Parathyroid adenoma (tissue), 2 donors: Measurements from ENCODE around the gene BDP1.
"Not testable (repeated sequence)": the region's sequence is repeated elsewhere in the genome, so short reads cannot be mapped to it uniquely, and the experiment has no call there.

Experiments used
- H2AFZ ChIP-seq: fragments of 300-600 bp; sonication (generic); one replicate; pipeline ENCODE4 v1.7.0; 2017; ENCODE audit warnings: antibody characterized with exemption, mild to moderate bottlenecking
- H3K27ac ChIP-seq: fragments of 300-600 bp; sonication (generic); one replicate; pipeline ENCODE4 v1.7.0; 2017
- H3K27me3 ChIP-seq: fragments of 300-600 bp; sonication (generic); one replicate; pipeline ENCODE4 v1.7.0; 2017; ENCODE audit warnings: low read length; ENCODE audit not compliant: control insufficient read depth, insufficient read depth
- H3K36me3 ChIP-seq: fragments of 300-600 bp; sonication (generic); one replicate; pipeline ENCODE4 v1.7.0; 2017; ENCODE audit warnings: low read length; ENCODE audit not compliant: control insufficient read depth, insufficient read depth
- H3K4me1 ChIP-seq: fragments of 300-600 bp; sonication (generic); one replicate; pipeline ENCODE4 v1.7.0; 2017; ENCODE audit warnings: control low read depth
- H3K4me2 ChIP-seq: fragments of 300-600 bp; sonication (generic); one replicate; pipeline ENCODE4 v1.7.0; 2017; ENCODE audit warnings: low read length
- H3K4me3 ChIP-seq: fragments of 300-600 bp; sonication (generic); one replicate; pipeline ENCODE4 v1.7.0; 2017; ENCODE audit warnings: low read depth, low read length
- H3K79me2 ChIP-seq: fragments of 300-600 bp; sonication (generic); one replicate; pipeline ENCODE4 v1.7.0; 2017; ENCODE audit warnings: control low read depth
- H3K9ac ChIP-seq: fragments of 300-600 bp; sonication (generic); one replicate; pipeline ENCODE4 v1.7.0; 2017; ENCODE audit warnings: mild to moderate bottlenecking
- H3K9me3 ChIP-seq: fragments of 300-600 bp; sonication (generic); one replicate; pipeline ENCODE4 v1.7.0; 2017; ENCODE audit warnings: low read length; ENCODE audit not compliant: control insufficient read depth
- TF ChIP-seq, protein P1 (sequence below): fragments of 300-600 bp; sonication (generic); IDR thresholded peaks from one replicate; pipeline ENCODE4 v1.7.0; 2017; ENCODE audit warnings: antibody characterized with exemption, mild to moderate bottlenecking
- donor health status: primary hyperparathyroidism.

The BDP1 gene

GRCh38 chr5:71552026-71552749 lies 96.7 kb downstream of the BDP1 start:
- not testable (repeated sequence) for H3K36me3 ChIP-seq, H3K9me3 ChIP-seq, H3K4me2 ChIP-seq, H3K79me2 ChIP-seq, H3K27me3 ChIP-seq, H3K27ac ChIP-seq, H3K4me3 ChIP-seq, H3K9ac ChIP-seq, H3K4me1 ChIP-seq, H2AFZ ChIP-seq

GRCh38 chr5:71563161-71563560 lies 107.7 kb downstream of the BDP1 start:
- Histone ChIP-seq H3K36me3 (no peaks in the 10 kb centered on the region), H3K27ac (no peak overlapping the region), H3K9ac (no peak overlapping the region), H3K79me2 (no peaks in the 10 kb centered on the region), H3K27me3 (no peaks in the 10 kb centered on the region), H3K4me3 (no peak overlapping the region), H2AFZ (no peak overlapping the region), H3K9me3 (no peaks in the 10 kb centered on the region), H3K4me2 (no peak overlapping the region), H3K4me1 (no peaks in the 10 kb centered on the region)
- TF ChIP-seq, protein P1, sequence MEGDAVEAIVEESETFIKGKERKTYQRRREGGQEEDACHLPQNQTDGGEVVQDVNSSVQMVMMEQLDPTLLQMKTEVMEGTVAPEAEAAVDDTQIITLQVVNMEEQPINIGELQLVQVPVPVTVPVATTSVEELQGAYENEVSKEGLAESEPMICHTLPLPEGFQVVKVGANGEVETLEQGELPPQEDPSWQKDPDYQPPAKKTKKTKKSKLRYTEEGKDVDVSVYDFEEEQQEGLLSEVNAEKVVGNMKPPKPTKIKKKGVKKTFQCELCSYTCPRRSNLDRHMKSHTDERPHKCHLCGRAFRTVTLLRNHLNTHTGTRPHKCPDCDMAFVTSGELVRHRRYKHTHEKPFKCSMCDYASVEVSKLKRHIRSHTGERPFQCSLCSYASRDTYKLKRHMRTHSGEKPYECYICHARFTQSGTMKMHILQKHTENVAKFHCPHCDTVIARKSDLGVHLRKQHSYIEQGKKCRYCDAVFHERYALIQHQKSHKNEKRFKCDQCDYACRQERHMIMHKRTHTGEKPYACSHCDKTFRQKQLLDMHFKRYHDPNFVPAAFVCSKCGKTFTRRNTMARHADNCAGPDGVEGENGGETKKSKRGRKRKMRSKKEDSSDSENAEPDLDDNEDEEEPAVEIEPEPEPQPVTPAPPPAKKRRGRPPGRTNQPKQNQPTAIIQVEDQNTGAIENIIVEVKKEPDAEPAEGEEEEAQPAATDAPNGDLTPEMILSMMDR: no peak

DNA sequence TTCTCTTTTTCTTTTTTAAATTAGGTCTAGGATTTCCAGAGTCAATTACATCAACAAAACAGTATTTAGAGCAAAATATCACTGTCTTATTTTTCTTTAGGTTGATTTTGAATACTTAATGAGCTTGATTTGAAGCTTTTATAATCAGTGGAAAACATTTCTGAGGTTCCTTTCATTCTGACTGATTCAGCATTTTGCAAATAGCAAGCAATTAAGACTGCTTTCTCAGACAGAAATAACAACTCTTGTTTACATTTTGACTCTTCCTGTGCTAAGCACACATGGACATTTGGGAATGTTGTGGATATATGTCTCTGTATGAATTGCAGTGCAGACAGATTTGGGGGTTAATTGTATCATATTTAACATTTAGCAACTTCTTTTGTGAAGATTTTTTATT lies 109.4 kb downstream of the BDP1 start:
- TF ChIP-seq, protein P1: no peak
- no peaks in the 10 kb centered on the region for H3K27me3 ChIP-seq
- no peak overlapping the region for H3K4me3 ChIP-seq
- H2AFZ ChIP-seq: no peak overlapping the region
- no peaks in the 10 kb centered on the region for H3K79me2 ChIP-seq
- no peak overlapping the region for H3K27ac ChIP-seq
- H3K9me3 ChIP-seq: no peaks in the 10 kb centered on the region
- H3K4me1 ChIP-seq: no peaks in the 10 kb centered on the region
- H3K9ac ChIP-seq: no peak overlapping the region
- H3K36me3 ChIP-seq: no peaks in the 10 kb centered on the region
- no peak overlapping the region for H3K4me2 ChIP-seq

DNA sequence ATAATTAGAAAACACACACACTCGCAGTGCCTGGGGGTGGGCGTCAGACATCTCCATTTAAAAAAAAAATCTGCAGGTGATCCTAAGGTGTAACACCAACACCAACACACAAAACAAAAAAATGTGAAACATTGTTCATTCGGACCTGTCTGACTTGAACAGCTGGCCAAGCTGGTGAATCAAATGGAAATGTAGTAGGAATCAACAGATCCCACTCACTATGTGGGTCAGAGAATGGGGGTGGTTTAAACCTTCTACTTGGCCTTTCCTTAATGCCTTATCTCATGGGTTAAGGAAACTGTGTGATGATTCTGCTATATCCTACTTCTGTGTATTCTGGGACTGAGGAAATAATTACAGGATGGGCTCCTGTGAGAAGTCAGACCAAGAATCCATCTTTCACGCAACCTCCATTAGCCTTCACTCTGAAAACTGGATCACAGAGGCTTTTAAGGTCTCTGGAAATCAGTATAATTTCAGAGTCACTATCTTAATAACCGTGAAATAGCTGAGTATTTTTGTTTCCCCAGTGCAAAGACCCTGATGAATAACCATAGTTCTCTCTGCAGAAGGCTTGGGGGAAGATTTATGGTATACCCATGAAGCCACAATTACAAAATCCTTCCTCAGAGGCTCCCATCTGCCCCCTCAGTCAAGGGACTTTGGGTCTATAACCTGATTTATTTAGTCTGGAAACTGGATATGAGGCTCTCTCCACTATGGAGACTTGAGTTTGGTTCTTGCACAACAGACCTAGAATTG lies 114.5 kb downstream of the BDP1 start:
- no peaks in the 10 kb centered on the region for H3K4me1 ChIP-seq
- no peaks in the 10 kb centered on the region for H3K9me3 ChIP-seq
- H3K27ac ChIP-seq: no peak overlapping the region
- H3K27me3 ChIP-seq: no peaks in the 10 kb centered on the region
- no peaks in the 10 kb centered on the region for H3K79me2 ChIP-seq
- H3K36me3 ChIP-seq: no peaks in the 10 kb centered on the region
- no peak overlapping the region for H3K4me3 ChIP-seq
- TF ChIP-seq, protein P1: no peak
- H3K4me2 ChIP-seq: no peak overlapping the region
- no peak overlapping the region for H3K9ac ChIP-seq
- no peak overlapping the region for H2AFZ ChIP-seq

GRCh38 chr5:71571811-71572210 lies 116.4 kb downstream of the BDP1 start:
- H2AFZ ChIP-seq, H3K27ac ChIP-seq, H3K4me3 ChIP-seq, H3K9me3 ChIP-seq, H3K36me3 ChIP-seq, H3K4me1 ChIP-seq, H3K9ac ChIP-seq, H3K4me2 ChIP-seq, H3K79me2 ChIP-seq, H3K27me3 ChIP-seq: not testable (repeated sequence)
